ENCODE data around the gene TP53I13.
A peak's percentile ranks its signal among the peaks of the same experiment; 100 is the strongest.
"Not testable (repeated sequence)": the region's sequence is repeated elsewhere in the genome, so short reads cannot be mapped to it uniquely, and the experiment has no call there.

The TP53I13 gene, protein sequence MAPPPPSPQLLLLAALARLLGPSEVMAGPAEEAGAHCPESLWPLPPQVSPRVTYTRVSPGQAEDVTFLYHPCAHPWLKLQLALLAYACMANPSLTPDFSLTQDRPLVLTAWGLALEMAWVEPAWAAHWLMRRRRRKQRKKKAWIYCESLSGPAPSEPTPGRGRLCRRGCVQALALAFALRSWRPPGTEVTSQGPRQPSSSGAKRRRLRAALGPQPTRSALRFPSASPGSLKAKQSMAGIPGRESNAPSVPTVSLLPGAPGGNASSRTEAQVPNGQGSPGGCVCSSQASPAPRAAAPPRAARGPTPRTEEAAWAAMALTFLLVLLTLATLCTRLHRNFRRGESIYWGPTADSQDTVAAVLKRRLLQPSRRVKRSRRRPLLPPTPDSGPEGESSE

DNA sequence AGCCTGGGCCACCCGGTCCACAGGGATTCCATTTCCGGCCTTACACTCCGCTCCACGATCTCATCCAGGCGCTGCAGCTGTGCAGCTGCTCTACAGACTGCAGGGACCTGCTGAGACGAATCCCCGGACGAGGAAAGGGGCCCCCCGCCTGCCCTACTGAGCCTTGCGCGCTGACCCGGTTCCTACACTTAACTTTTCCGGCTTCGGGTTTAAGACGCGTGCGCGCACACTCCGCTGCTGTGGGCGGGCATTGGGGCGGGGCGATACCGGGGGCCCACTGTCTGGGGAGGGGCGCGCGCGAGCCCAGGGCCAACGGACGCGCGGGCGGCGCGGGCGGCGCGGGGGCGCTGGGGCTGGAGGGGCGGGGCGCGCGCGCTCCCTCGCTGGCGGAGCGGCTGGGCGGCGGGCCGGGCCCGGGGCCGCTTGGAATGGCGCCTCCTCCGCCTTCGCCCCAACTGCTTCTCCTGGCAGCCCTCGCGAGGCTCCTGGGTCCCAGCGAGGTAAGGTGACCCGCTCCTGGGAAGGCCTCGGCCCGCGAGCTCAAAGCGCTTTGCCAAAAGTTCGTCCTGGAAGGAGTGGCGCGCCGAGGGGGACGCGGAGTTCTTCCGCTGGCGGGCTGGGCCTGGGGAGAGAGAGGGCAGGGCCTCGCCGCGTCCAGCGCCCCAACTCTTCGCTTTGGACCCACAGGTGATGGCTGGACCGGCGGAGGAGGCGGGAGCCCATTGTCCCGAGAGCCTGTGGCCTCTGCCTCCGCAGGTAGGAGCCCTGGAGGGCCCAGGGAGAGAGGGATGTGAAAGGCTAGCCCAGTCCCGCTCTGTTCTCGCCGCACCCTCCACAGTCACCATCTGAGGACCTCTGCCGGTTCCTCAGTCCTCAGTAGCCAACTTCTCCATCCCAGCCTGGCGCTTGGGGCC is at the start of gene TP53I13:
TP53I13 (plus strand) TSS at position 371 of the 914 bp plus-strand sequence; CDS start at position 429, 58 bp downstream.
- peak; percentile 82 to 90 for DNase-seq (ENCODE audit: low read depth in 1 of 2, low spot score in 1 of 2)

DNA sequence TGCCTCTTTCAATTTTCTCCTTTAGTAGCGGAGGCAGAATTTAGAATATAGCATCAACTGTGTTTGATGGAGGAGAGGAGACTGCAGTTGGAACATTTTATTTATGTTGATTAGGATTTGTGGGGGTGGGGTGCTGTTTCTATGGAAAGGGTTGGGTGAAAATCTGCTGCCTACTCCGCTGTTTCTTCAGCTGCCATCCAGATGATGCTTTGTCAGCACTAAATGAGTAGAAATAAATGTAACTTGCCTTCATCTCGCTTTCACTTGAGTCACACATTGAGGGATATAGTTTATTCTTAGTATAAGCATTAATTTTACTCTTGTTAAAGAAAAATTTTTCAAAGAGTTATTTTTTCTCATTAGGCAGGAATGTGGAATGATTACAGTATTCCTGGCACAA is 43.8 kb upstream of the TP53I13 start:
- no peak for DNase-seq (ENCODE audit: low read depth in 1 of 2, low spot score in 1 of 2)

GRCh38 chr17:29526322-29526721 is 42.2 kb upstream of the TP53I13 start:
- DNase-seq (ENCODE audit: low read depth in 1 of 2, low spot score in 1 of 2) = no peak

- no peak for DNase-seq (ENCODE audit: low read depth in 1 of 2, low spot score in 1 of 2)
Measured at GRCh38 chr17:29533976-29534375, 34.5 kb upstream of the TP53I13 start.

DNA sequence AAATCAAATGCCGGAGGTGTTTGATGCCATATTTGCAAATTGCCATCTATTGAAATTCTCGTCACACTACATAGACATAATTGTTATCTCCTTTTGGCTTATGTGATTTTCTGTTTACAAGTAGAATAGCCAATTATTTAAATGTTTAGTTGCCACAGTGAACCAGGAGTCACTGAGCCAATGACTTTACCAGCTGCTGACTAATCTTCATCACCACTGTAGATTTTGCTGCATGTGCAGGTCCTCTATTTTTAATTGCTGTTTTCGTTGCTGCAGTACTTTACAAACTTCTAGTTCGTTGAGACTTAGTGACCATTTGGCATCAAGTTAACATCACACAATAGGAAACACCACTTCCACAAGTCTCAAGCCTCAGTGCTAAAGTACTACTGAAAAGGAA is 24.4 kb upstream of the TP53I13 start:
- DNase-seq (ENCODE audit: low read depth in 1 of 2, low spot score in 1 of 2) = no peak

DNA sequence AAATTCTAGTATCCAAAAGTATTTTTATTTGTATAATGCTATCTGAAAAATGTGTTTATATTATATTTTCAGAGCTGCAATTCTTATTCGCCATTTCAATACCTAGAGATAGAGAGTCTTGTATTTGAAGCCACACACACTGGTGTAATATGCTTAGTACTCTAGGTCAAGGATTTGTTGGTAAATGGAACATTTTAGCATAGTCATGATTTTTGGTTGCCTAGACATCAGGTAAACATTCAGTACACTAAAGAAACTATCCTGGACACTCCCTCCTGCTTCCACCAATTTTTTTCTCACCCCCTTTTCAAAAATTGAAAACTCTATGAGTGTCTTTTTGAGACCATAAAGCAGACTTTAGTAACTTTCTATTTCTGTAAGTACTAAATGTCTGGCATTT is 22.4 kb upstream of the TP53I13 start:
- no peak for DNase-seq (ENCODE audit: low read depth in 1 of 2, low spot score in 1 of 2)

- DNase-seq (ENCODE audit: low read depth in 1 of 2, low spot score in 1 of 2) = no peak
Measured at GRCh38 chr17:29546830-29547229, 21.7 kb upstream of the TP53I13 start.

GRCh38 chr17:29549177-29549923 is 19.2 kb upstream of the TP53I13 start:
- DNase-seq (ENCODE audit: low read depth in 1 of 2, low spot score in 1 of 2) = no peak

GRCh38 chr17:29555840-29556239 is 12.7 kb upstream of the TP53I13 start:
- DNase-seq (ENCODE audit: low read depth in 1 of 2, low spot score in 1 of 2) = no peak

DNA sequence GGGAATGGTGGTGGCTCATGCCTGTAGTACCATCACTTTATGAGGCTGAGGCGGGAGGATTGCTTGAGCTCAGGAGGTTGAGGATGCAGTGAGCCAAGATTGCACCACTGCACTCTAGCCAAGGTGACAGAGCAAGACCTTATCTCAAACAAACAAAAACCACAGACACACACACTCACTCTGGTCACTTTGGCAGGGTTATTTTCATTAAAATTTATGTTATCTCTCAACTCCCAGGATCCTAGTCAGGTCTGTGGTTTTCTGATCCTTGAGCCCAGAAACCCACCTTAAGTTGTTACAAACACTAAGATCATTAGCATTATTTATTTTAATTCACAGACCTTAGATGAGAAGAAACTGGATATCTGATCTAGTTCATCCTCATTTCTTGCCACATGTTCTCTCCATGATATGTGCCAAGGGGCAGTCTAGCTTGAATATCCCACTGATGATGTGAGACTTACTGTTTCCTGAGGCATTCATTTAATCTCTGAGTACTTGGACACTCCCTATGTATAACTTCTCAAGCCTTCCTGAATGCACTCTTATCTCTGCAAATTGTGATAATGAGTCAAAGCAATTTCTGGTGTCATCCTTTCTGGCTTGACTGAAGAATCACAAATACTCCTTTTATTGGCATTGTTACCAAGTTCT is 11.3 kb upstream of the TP53I13 start:
- DNase-seq (ENCODE audit: low read depth in 1 of 2, low spot score in 1 of 2) = no peak

DNA sequence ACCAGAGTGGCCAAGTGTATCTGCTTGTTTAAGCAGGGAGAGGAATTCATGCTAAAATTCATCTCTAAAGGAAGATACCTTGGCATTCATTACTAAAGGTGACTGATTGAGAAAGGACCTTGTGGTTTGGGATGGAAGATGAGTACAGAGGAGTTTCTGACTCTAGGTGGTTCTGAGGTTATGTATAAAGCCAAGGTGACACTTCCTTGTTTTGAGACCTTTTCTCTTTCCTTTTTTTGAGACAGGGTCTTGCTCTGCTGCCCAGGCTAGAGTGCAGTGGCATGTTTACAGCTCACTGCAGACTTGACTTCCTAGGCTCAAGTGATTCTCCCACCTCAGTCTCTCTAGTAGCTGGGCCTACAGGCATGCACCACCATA is 10.8 kb upstream of the TP53I13 start:
- DNase-seq (ENCODE audit: low read depth in 1 of 2, low spot score in 1 of 2) = no peak

DNA sequence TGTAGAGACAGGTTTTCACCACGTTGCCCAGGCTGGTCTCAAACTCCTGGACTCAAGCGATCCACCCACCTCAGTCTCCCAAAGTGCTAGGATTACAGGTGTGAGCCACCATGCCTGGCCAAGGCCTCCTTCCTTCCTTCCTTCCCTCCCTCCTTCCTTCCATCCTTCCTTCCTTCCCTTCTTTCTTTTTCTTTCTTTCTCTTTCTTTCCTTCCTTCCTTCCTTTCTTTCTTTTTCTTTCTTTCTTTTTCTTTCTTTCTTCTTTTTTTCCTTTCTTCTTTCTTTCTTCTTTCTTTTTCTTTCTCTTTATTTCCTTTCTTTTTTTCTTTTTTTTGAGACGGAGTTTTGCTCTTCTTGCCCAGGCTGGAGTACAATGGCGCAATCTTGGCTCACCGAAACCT is 10.4 kb upstream of the TP53I13 start:
- not testable (repeated sequence) for DNase-seq (ENCODE audit: low read depth in 1 of 2, low spot score in 1 of 2)

- no peak for DNase-seq (ENCODE audit: low read depth in 1 of 2, low spot score in 1 of 2)
Measured at GRCh38 chr17:29559640-29560039, 8.9 kb upstream of the TP53I13 start.

- no peak for DNase-seq (ENCODE audit: low read depth in 1 of 2, low spot score in 1 of 2)
Measured at GRCh38 chr17:29560316-29560715, 8.2 kb upstream of the TP53I13 start.

GRCh38 chr17:29561554-29562517 is 6.7 kb upstream of the TP53I13 start:
- no peak for DNase-seq (ENCODE audit: low read depth in 1 of 2, low spot score in 1 of 2)

DNA sequence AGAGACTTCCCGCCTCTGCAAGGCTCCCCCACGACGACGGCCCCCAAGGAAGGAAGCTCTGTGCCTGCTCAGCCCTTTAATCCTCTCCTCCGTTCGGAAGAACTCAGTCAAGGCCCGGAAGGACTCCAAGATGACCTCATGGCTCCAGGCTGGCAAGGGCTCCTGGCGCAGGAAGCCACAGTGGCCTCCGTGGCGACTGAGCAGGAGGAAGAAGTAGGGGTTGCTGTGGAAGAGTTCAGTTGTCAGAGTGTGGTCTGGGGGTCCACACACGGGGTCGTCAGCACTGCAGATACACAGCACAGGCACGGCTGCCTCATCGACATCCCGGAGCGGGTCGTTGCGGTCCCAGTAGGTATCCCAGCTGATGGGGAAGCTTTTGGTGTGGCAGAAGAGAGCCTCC is 5.9 kb upstream of the TP53I13 start:
- DNase-seq (ENCODE audit: low read depth in 1 of 2, low spot score in 1 of 2) = no peak

DNA sequence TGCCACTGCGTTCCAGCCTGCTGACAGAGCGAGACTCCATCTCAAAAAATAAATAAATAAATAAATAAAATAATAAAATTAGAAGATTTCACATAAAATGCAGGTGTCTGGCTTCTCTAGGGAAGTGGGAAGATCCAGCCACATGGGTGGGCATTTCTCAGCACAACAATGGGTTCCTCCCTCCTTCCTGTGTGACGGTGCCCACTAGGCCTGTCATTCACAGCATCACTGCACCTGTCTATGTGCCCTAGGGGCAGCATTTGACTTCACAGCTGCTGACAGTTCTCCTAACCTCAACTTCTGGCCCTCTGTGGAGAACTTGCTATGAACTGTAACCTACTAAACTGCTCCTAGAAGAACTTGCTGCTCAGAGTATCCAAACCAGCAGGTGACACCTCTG is 4.7 kb upstream of the TP53I13 start:
- no peak for DNase-seq (ENCODE audit: low read depth in 1 of 2, low spot score in 1 of 2)

DNA sequence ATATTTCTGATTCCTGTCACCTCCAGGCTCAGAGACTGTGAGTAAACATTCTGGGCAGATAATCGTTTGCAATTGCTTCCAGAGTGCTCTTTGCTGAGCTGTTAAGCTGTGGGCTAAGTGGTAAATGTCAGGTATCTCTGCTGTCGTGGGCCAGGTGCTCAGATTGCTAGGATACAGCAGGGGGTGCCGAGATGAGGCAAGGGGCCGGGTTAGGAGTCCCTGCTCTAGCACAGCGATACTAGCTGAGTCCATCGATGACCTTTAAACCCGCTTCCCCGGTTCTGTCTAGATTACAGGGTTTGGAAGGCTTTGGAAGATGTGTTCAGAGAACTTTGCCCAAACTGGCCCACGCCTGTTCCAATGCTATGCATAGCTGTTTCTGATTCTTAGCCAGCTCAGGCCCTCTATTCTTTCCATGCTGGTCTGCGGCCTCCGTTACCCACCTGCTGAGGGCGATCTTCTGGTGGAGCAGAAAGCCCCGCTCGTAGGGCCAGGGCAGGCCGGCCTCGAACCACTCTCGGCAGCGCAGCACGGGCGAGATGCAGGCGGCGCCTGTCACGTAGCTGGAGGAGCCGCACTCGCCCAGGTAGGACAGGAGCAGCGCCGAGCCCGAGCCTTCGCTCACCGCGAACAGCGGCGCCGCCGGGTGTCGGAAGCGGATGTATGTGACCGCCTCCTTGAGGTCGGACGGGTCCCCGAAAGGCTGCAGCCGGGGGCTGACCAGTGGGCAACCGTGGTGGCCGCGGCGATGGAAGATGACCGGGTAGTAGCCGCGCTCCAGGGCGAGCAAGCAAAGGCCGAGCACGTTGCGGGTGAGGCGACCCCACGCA is 2.6 kb upstream of the TP53I13 start:
- DNase-seq (ENCODE audit: low read depth in 1 of 2, low spot score in 1 of 2) = peak in 1 of 2 donors; percentile 48

Data from stimulated activated CD4-positive, alpha-beta T cell treated with anti-CD3 and anti-CD28 coated beads, Interleukin-15, amount 100 ng/mL, for 1 hour (primary cell).